Right cardiac atrium (tissue), 5 donors: ENCODE data around the gene TSPAN18. TPM values are rescaled to one million over a fixed set of nuclear protein-coding genes. Genes with fewer than 3 reads are reported as not detected.

Experiments
- ATAC-seq, 2 donors: fragments of 200-7000 bp; cut with Tn5 transposase; one replicate each; pipeline versions ENCODE4 v1.8.0 to v1.9.1; 2020; ENCODE audit warnings: moderate library complexity in 2 of 2, mild to moderate bottlenecking in 1 of 2
- DNase-seq, 3 donors: peaks; one replicate each; pipeline ENCODE4 v3.0.0-alpha.2; 2020
- H3K27ac ChIP-seq: one replicate; pipeline ENCODE4 v1.5.1; 2013; ENCODE audit warnings: mild to moderate bottlenecking, low read length, control low read depth, moderate library complexity
- H3K27me3 ChIP-seq: one replicate; pipeline ENCODE4 v1.6.1; 2013; ENCODE audit not compliant: control insufficient read depth, insufficient read depth
- H3K4me1 ChIP-seq: one replicate; pipeline ENCODE4 v1.6.1; 2013; ENCODE audit warnings: low read length; ENCODE audit not compliant: control insufficient read depth, insufficient read depth
- H3K4me3 ChIP-seq: one replicate; pipeline ENCODE4 v1.5.1; 2013; ENCODE audit warnings: low read length, control low read depth
- H3K9me3 ChIP-seq: one replicate; pipeline ENCODE4 v1.6.1; 2013; ENCODE audit warnings: low read length; ENCODE audit not compliant: control insufficient read depth
- WGBS: extraction: QIAGEN DNeasy Blood & Tissue Kit; methylation state at CpG from one replicate; pipeline ENCODE4 v1.1.7; 2013; 5-methylcytosine and 5-hydroxymethylcytosine counted together
- intact Hi-C, 4 donors: fragments of 100-400 bp; cut with DNase I; formaldehyde crosslinking; loops; one replicate each; pipeline versions ENCODE4 v1.11.0 to v1.14.0; 2022 to 2023
- polyA plus RNA-seq: library from polyadenylated mRNA; stranded (reverse); fragments of 200-250 nt; gene quantifications from one replicate; pipeline ENCODE4 v1.2.3, GENCODE V29; 2013
- total RNA-seq, 4 donors: library from RNA; stranded (reverse); fragmentation: NEBNext Ultra II Directional; extraction: Animal tissue kit (Norgen Biotek cat#: 25700); gene quantifications; one replicate each; pipeline ENCODE4 v1.2.1, GENCODE V29; 2021
- donor health status: healthy with polysubstance abuse.
- donor health status: DM: no; HTN: yes; CAD: no.
- donor health status: DM: no; HTN: no; CAD: no.
- donor health status: DM: no; HTN: yes; CAD: no; lungs with severe emphysema.
- donor health status: DM: yes; HTN: yes; CAD: no.

TSPAN18 gene
- total and polyA plus RNA-seq, 5 donors = 120 to 236 (median 192) TPM

GRCh38 chr11:44749189-44749588 lies 22.4 kb downstream of the TSPAN18 start:
- H3K4me3 ChIP-seq = no peak overlapping the region
- WGBS = 93% methylated on average over 2 of the region's 2 CpGs
- DNase-seq = no peak
- H3K4me1 ChIP-seq = peaks cover 6% of the 10 kb centered on the region
- H3K9me3 ChIP-seq = no peaks in the 10 kb centered on the region
- intact Hi-C loops = no loop called here
- no peak overlapping the region for H3K27ac ChIP-seq
- H3K27me3 ChIP-seq = no peaks in the 10 kb centered on the region
- no peak for ATAC-seq

- intact Hi-C loops = no loop called here
- Histone ChIP-seq H3K4me3 (no peak overlapping the region), H3K9me3 (no peaks in the 10 kb centered on the region), H3K27me3 (no peaks in the 10 kb centered on the region), H3K4me1 (peaks cover 16% of the 10 kb centered on the region), H3K27ac (peak overlapping the region; percentile 23)
- DNase-seq (no peak), ATAC-seq (peak in 1 of 2 donors; percentile 4)
- 61% methylated on average over 7 of the region's 7 CpGs for WGBS
These were observed 24.0 kb downstream of the TSPAN18 start for GRCh38 chr11:44750551-44751465.

- no peaks in the 10 kb centered on the region for H3K27me3 ChIP-seq
- H3K4me3 ChIP-seq = no peak overlapping the region
- intact Hi-C loops = no loop called here
- WGBS = 81% methylated on average over 2 of the region's 2 CpGs
- peaks cover 16% of the 10 kb centered on the region for H3K4me1 ChIP-seq
- no peak overlapping the region for H3K27ac ChIP-seq
- ATAC-seq (no peak), DNase-seq (no peak)
- H3K9me3 ChIP-seq = no peaks in the 10 kb centered on the region
These were observed 25.5 kb downstream of the TSPAN18 start for GRCh38 chr11:44752300-44752699.

- Histone ChIP-seq H3K4me3 (no peak overlapping the region), H3K4me1 (peaks cover 13% of the 10 kb centered on the region), H3K27me3 (no peaks in the 10 kb centered on the region), H3K9me3 (no peaks in the 10 kb centered on the region), H3K27ac (no peak overlapping the region)
- DNase-seq (no peak), ATAC-seq (no peak)
- whole genome bisulfite sequencing = 96% methylated on average over 1 of the region's 1 CpG
- intact Hi-C loops = no loop called here
These were observed 26.0 kb downstream of the TSPAN18 start for GRCh38 chr11:44752713-44753112.

- peaks cover 12% of the 10 kb centered on the region for H3K4me1 ChIP-seq
- no peak overlapping the region for H3K4me3 ChIP-seq
- ATAC-seq (peak in 1 of 2 donors; percentile 26), DNase-seq (no peak)
- WGBS = 65% methylated on average over 8 of the region's 8 CpGs
- intact Hi-C loops = no loop called here
- H3K9me3 ChIP-seq = no peaks in the 10 kb centered on the region
- H3K27ac ChIP-seq = peak overlapping the region; percentile 10
- no peaks in the 10 kb centered on the region for H3K27me3 ChIP-seq
These were observed 27.3 kb downstream of the TSPAN18 start for GRCh38 chr11:44753961-44754645.

- H3K4me3 ChIP-seq = no peak overlapping the region
- ATAC-seq (peak in 1 of 2 donors; percentile 14), DNase-seq (no peak)
- no peaks in the 10 kb centered on the region for H3K9me3 ChIP-seq
- WGBS = 67% methylated on average over 9 of the region's 9 CpGs
- H3K4me1 ChIP-seq = peaks cover 15% of the 10 kb centered on the region
- H3K27me3 ChIP-seq = no peaks in the 10 kb centered on the region
- H3K27ac ChIP-seq = no peak overlapping the region
- intact Hi-C loops = no loop called here
These were observed 28.3 kb downstream of the TSPAN18 start for GRCh38 chr11:44754876-44755555.

GRCh38 chr11:44755556-44756523 lies 29.1 kb downstream of the TSPAN18 start:
- Histone ChIP-seq H3K27ac (peak overlapping the region; percentile 18), H3K4me3 (no peak overlapping the region), H3K27me3 (no peaks in the 10 kb centered on the region), H3K9me3 (no peaks in the 10 kb centered on the region), H3K4me1 (peaks cover 16% of the 10 kb centered on the region)
- ATAC-seq (peak; percentile 15 to 20), DNase-seq (peak in 1 of 3 donors; percentile 62)
- intact Hi-C loops = no loop called here
- WGBS = 51% methylated on average over 7 of the region's 7 CpGs

GRCh38 chr11:44758983-44759382 lies 32.2 kb downstream of the TSPAN18 start:
- Histone ChIP-seq H3K4me1 (peaks cover 31% of the 10 kb centered on the region), H3K4me3 (no peak overlapping the region), H3K27me3 (no peaks in the 10 kb centered on the region), H3K27ac (peak overlapping the region; percentile 12), H3K9me3 (no peaks in the 10 kb centered on the region)
- ATAC-seq (no peak), DNase-seq (no peak)
- WGBS = 93% methylated on average over 4 of the region's 4 CpGs
- intact Hi-C loops = no loop called here

- Histone ChIP-seq H3K9me3 (no peaks in the 10 kb centered on the region), H3K4me3 (no peak overlapping the region), H3K27ac (peak overlapping the region; percentile 65), H3K4me1 (peaks cover 29% of the 10 kb centered on the region), H3K27me3 (no peaks in the 10 kb centered on the region)
- DNase-seq = peak in 1 of 3 donors; percentile 39
- no peak for ATAC-seq
- intact Hi-C loops = no loop called here
- 79% methylated on average over 3 of the region's 3 CpGs for WGBS
These were observed 33.1 kb downstream of the TSPAN18 start for GRCh38 chr11:44759743-44760476.

GRCh38 chr11:44760477-44760872 lies 33.7 kb downstream of the TSPAN18 start:
- no peak overlapping the region for H3K4me3 ChIP-seq
- ATAC-seq (no peak), DNase-seq (no peak)
- H3K27me3 ChIP-seq = no peaks in the 10 kb centered on the region
- 37% methylated on average over 1 of the region's 1 CpG for WGBS
- H3K9me3 ChIP-seq = no peaks in the 10 kb centered on the region
- intact Hi-C loops = no loop called here
- peaks cover 26% of the 10 kb centered on the region for H3K4me1 ChIP-seq
- H3K27ac ChIP-seq = peak overlapping the region; percentile 65
